Measurements from ENCODE around the gene LY6G5B. TPM values are rescaled to one million over a fixed set of nuclear protein-coding genes. Genes with fewer than 3 reads are reported as not detected.
"Not testable (repeated sequence)": the region's sequence is repeated elsewhere in the genome, so short reads cannot be mapped to it uniquely, and the experiment has no call there.

LY6G5B gene
- total RNA-seq, 2 donors from 2014 or later: 6.9 to 8.3 TPM

GRCh38 chr6:31706599-31706998 is 36.8 kb downstream of the LY6G5B start, which contains the start of gene LY6G6F:
Gene LY6G6F, plus strand, starts transcription at chr6:31706866. Its CDS starts 41 bp downstream, at chr6:31706907.
- DNase-seq (no peak), ATAC-seq (no peak)
- peaks cover 13% of the 10 kb centered on the region for H3K4me1 ChIP-seq
- intact Hi-C loops (cut with DNase I): no loop called here
- no peak within 1 kb of the TSS for H3K4me3 ChIP-seq
- 29 to 37% methylated on average over 3 of the region's 3 CpGs for WGBS, 2 donors
- H3K27me3 ChIP-seq: no peaks in the 10 kb centered on the region
- H3K36me3 ChIP-seq (replicated peaks in 1 of 2; ENCODE audit: insufficient read depth in 1 of 2, low read depth in 2 of 2): no peaks in the 10 kb centered on the region
- H3K27ac ChIP-seq: no peak within 1 kb of the TSS
- TF ChIP-seq CTCF (IDR thresholded peaks at IDR 0.05): no peak
- TF ChIP-seq POLR2A (IDR thresholded peaks at IDR 0.05): no peak
- no peaks in the 10 kb centered on the region for H3K9me3 ChIP-seq

GRCh38 chr6:31707701-31708100 is 37.9 kb downstream of the LY6G5B start:
- Histone ChIP-seq H3K4me3 (no peak overlapping the region), H3K27ac (no peak overlapping the region), H3K4me1 (peaks cover 6% of the 10 kb centered on the region), H3K9me3 (no peaks in the 10 kb centered on the region), H3K36me3 (replicated peaks in 1 of 2; ENCODE audit: insufficient read depth in 1 of 2, low read depth in 2 of 2) (no peaks in the 10 kb centered on the region), H3K27me3 (no peaks in the 10 kb centered on the region)
- 73 to 88% methylated on average over 4 to 10 of the region's 10 CpGs for WGBS, 2 donors
- ATAC-seq (no peak), DNase-seq (no peak)
- intact Hi-C loops (cut with DNase I): no loop called here
- TF ChIP-seq POLR2A (IDR thresholded peaks at IDR 0.05) (no peak), CTCF (IDR thresholded peaks at IDR 0.05) (no peak)

GRCh38 chr6:31708224-31708623 is 38.4 kb downstream of the LY6G5B start:
- Histone ChIP-seq H3K4me1 (peaks cover 6% of the 10 kb centered on the region), H3K27ac (no peak overlapping the region), H3K9me3 (no peaks in the 10 kb centered on the region), H3K4me3 (no peak overlapping the region), H3K27me3 (no peaks in the 10 kb centered on the region), H3K36me3 (replicated peaks in 1 of 2; ENCODE audit: insufficient read depth in 1 of 2, low read depth in 2 of 2) (no peaks in the 10 kb centered on the region)
- WGBS, 2 donors: 78 to 91% methylated on average over 3 of the region's 3 CpGs
- no peak for ATAC-seq
- no peak for DNase-seq
- intact Hi-C loops (cut with DNase I): no loop called here
- TF ChIP-seq CTCF (IDR thresholded peaks at IDR 0.05) (no peak), POLR2A (IDR thresholded peaks at IDR 0.05) (no peak)

GRCh38 chr6:31709157-31709556 is 39.4 kb downstream of the LY6G5B start:
- H3K4me1 ChIP-seq; intact Hi-C loops (cut with DNase I); H3K9me3 ChIP-seq; H3K27me3 ChIP-seq; H3K36me3 ChIP-seq (replicated peaks in 1 of 2; ENCODE audit: insufficient read depth in 1 of 2, low read depth in 2 of 2); H3K4me3 ChIP-seq; H3K27ac ChIP-seq; ATAC-seq; DNase-seq: not testable (repeated sequence)
- 72 to 74% methylated on average over 11 of the region's 11 CpGs for WGBS, 2 donors

- intact Hi-C loops (cut with DNase I): no loop called here
- H3K9me3 ChIP-seq: no peaks in the 10 kb centered on the region
- WGBS, 2 donors: 42 to 49% methylated on average over 5 of the region's 5 CpGs
- H3K4me1 ChIP-seq: no peaks in the 10 kb centered on the region
- H3K36me3 ChIP-seq (replicated peaks in 1 of 2; ENCODE audit: insufficient read depth in 1 of 2, low read depth in 2 of 2): no peaks in the 10 kb centered on the region
- DNase-seq (no peak), ATAC-seq (no peak)
- TF ChIP-seq CTCF (IDR thresholded peaks at IDR 0.05) (no peak), POLR2A (IDR thresholded peaks at IDR 0.05) (no peak)
- H3K27me3 ChIP-seq: no peaks in the 10 kb centered on the region
- H3K27ac ChIP-seq: no peak overlapping the region
- H3K4me3 ChIP-seq: no peak overlapping the region
Measured at GRCh38 chr6:31710523-31711219, 40.9 kb downstream of the LY6G5B start.

Measured in body of pancreas (tissue), 4 donors.